SIG-M5 (cell line): Measurements from ENCODE around the gene SNRK.

Experiments
- DNase-seq: peaks from one replicate; lab custom pipeline; 2025; lab: John Stamatoyannopoulos, UW

The SNRK gene

DNA sequence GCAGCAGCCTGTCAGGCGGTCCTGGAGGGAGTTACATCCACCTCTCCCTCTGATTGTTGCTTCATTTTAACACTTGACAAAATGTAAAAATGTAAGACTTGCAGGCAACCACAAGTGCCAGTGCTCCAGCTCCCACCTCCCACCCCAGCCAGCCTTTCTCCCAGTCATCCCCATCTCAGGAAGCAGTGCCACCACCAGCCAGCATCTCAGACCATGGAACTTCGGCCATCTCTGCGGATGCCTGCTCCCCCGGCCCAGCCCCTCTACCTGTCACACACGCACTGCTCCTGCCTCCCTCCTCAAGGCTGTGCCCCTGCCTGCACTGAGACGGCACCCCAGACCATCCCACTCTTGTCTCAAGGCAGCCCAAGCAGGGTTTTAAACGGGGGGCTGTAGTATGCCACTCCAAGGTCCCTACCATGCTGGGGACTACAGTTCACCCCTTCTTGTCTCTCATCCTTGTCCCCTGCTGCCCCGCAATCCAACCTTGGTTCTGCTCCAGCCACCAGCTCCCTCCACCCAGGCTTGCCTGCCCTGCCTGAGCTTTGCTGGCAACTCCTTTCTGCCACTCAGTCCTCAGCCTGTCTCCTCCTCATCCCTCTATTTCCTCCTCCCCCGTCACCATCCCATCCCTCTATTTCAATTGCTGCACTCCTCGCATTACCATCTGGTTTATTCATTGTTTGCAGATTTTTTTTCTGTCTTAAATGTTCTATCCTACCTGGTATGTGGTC is 85.8 kb downstream of the SNRK start:
- no peak for DNase-seq

- no peak for DNase-seq
These were observed 86.6 kb downstream of the SNRK start for GRCh38 chr3:43372809-43373559.

- no peak for DNase-seq
These were observed 87.2 kb downstream of the SNRK start for GRCh38 chr3:43373560-43373928.

DNA sequence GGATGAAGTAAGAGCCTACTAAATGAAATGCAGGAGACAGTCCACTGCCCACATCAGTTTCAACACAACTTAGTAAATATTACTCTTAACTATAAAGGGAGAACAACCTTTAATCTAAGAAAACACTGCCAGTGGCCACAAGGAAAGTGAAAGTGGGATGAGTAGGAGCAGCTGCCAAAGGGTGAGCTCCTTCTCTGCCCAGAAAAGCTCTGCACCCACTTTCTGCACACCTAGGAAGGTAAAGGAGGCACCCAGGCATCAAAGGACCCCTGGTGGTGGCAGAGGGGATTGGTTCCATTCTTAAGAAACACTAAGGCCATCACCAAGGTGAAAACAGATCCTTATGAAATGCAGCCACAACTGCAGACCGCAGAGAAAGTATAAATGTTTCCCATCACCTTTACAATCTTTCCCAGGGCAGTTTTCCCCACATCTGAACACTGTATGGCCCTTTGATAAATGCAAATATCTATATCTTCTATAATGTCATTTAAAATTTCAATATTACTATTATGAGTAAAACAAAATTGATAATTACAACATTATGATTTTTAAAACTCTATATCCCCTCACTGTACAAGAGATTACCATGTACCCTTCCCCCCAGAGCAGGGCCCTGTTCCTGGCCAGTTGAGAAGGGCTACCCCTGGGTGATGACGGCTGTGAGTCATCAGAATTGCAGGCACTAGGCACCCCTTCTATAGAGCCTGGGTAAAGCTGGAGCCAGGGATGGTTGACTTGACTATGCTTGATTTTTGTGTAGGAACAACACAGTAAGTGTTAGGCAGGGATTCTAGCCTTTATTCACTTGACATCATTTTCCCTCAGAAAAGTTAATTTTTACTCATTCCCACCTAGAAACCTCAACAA is 92.0 kb downstream of the SNRK start:
- DNase-seq: no peak

DNA sequence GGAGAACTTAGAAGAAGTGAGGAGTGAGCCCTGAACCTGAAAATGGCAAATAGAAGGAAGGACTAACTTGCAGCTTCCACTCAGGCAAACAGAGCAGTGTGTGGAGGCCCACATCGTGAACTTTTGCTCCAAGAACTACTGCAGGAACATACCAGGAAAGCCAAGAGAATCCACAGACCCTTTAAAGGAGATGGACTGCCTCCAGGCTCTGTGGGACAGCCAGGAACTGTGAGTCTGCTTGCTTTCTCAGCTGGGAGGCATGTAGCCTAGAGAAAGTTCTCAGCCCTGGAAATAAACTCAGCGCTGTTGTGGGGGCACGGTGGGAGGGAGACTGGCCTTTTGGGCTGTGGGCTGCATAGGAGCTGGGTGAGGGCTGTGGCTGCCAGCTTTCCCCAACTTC is 93.0 kb downstream of the SNRK start:
- no peak for DNase-seq

DNA sequence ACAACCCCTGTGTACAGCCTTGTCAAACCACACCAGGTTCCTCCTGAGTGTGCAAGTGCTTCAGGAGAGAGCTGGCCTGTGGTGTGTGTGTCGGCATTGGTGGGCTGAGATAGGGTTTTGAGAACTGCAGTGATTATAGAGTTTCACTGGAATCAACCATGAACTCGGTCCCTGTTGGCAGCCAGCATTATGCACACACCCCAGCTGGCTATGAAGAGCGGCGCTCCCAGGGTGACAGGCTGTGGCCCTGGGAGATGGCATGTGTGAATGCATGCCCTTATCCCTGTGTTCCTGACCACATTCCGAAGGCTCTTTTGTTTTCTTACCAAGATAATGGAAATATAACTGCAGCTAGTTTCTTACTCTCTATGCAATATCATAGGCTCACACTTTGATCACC is 101.8 kb downstream of the SNRK start:
- no peak for DNase-seq

GRCh38 chr3:43388915-43389314 is 102.6 kb downstream of the SNRK start:
- no peak for DNase-seq

DNA sequence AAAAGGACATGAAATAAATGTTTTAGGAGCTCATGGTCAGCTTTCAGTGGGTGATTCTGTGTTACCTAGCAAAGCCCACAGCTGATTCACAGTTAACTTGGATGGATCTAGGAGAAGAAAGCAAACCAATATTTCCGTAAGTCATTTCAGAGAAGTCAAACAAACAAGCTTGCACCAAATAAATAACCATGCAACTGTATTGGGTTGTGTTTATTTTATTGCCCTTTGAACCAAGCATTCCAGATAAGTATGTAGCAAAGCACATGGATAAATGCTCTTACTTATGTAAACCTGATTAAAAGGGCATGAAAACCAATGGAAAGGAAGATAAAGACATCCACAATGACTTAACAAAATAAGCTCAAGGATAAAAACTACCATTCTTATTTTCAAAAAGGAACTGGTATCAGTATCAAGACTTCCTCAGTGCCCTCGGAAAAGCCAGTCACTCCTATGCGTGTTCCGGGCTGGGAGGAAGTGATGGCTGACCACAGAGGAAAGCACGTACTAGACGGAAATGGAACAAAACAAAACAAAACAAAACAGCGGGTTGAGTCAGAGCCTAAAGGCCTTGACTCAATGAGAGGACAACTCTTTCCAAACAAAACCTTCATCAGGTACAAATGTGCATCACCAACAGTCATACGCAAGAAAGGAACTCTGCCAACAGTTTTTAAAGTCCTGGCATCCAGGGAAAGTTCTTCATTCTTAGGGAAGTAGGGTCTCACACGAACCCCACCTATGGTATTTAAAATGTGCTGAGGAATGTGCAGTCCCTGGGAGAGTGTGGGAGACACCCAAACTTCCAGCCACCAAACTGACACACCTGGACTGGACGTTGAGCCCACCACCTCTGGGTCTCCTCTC is 103.3 kb downstream of the SNRK start:
- peak; percentile 36 for DNase-seq

GRCh38 chr3:43390255-43390588 is 103.9 kb downstream of the SNRK start:
- DNase-seq: no peak

DNA sequence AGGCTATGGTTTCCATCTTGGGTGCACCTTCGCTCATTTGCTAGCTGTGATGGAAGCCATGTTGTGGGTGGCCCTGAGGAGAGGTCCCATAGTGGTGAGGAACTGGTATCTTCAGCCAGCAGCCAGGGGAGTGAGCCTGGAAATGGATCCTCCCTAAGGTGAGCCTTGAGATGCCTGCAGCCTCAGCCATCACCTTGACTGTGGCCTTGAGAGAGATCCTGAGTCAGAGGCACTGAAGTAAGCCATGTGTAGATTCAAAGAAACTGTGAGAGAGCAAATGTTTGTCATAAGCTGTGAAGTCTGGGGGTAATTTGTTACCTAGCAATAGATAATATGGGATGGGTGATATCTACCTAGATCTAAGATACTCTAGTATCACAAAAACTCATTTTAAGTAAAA is 105.3 kb downstream of the SNRK start:
- DNase-seq: no peak

GRCh38 chr3:43394041-43394554 is 107.8 kb downstream of the SNRK start:
- no peak for DNase-seq

DNA sequence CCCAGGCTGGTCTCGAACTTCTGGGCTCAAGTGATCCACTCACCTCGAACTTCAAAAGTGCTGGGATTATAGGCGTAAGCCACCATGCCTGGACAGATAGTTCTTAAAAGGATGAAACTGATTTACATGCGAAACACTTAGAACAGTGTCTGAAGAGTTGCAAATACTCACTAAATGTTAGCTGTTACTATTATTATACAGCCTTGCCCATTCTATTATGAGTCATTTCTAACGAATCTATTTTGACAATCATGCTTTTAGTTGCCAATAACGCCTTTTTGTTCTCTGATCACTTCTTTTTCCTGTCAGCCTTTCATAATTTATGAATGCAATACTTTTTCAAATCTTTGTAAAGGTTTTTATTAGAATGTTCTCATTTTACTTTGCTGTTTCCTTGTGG is 112.7 kb downstream of the SNRK start:
- no peak for DNase-seq

DNA sequence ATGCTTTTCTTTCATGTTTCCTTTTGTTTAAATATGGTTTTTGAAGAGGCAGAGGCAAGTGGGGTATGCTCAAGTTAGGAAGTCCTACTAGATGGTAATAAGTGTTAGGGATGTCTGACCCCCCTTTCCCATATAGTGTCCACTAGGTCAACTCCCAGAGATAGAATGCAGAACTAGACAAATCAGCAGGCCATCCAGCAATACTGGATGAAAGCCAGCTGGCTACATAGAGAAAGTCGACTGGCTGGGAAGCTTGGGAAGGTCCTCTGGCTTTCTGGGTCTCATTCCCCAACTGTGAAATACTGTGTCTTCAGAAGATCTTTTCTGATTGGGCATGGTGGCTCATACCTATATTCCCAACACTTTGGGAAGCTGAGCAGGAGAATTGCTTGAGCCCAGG is 113.8 kb downstream of the SNRK start:
- no peak for DNase-seq
